HepG2 (cell line): Measurements from ENCODE around the gene TPSAB1. TPM values are rescaled to one million over a fixed set of nuclear protein-coding genes. Genes with fewer than 3 reads are reported as not detected.

ENCODE experiments used
- ATAC-seq: fragments of 200-7000 bp; cut with Tn5 transposase; 3 replicates; pipeline ENCODE4 v1.9.1; 2020; ENCODE audit warnings: mild to moderate bottlenecking, moderate library complexity
- BruUV-seq: library from RNA; stranded (reverse); fragments of 400-500 nt; replicated peaks from 2 replicates; lab custom pipeline; 2021; lab: Mats Ljungman, UMichigan
- CTCF ChIA-PET: fragments of 300-600 bp; formaldehyde crosslinking; extraction: SDS; loops from one replicate; lab custom pipeline; 2021; ENCODE audit warnings: low total read pairs, inconsistent platforms, low intra/inter-chr PET ratio; lab: Yijun Ruan, JAX
- POLR2A ChIA-PET: fragments of 350-600 bp; sonication (Branson Sonifier 250); formaldehyde crosslinking; loops from one replicate; lab custom pipeline; 2020; ENCODE audit warnings: antibody characterized with exemption, inconsistent platforms; lab: Yijun Ruan, JAX
- DNase-seq: peaks from one replicate; pipeline ENCODE4 v3.0.0-alpha.2; 2015; ENCODE audit warnings: low spot score
- FAIRE-seq: peaks from 3 replicates; lab custom pipeline; 2011; peaks lifted over from hg19 to GRCh38; lab: Jason Lieb, UNC
- H2AFZ ChIP-seq: one replicate; pipeline ENCODE4 v1.6.1; 2011; ENCODE audit warnings: low read length, inconsistent platforms
- H3K27ac ChIP-seq: fragments of 300-600 bp; 3 replicates; pipeline ENCODE4 v1.8.0; 2011; ENCODE audit warnings: mixed run types, mild to moderate bottlenecking, mixed read lengths, low read length, inconsistent platforms; ENCODE audit not compliant: insufficient read depth; ENCODE audit errors: extremely low read length
- H3K27me3 ChIP-seq, 2 experiments: fragments of 200-600 bp in 1 of 2; 2 replicates in 1 of 2; 3 replicates in 1 of 2; pipeline versions ENCODE4 v1.6.0 to v1.8.0; 2011; ENCODE audit warnings: low read length in 2 of 2, mild to moderate bottlenecking in 2 of 2, moderate library complexity in 2 of 2, inconsistent platforms in 1 of 2; ENCODE audit not compliant: insufficient read depth in 2 of 2, control insufficient read depth in 1 of 2
- H3K36me3 ChIP-seq, 2 experiments: fragments of 200-600 bp in 1 of 2; replicated peaks in 1 of 2; 2 replicates in 1 of 2; 3 replicates in 1 of 2; pipeline versions ENCODE4 v1.5.1 to v1.8.0; 2011; ENCODE audit warnings: low read length in 2 of 2, inconsistent platforms in 1 of 2; ENCODE audit not compliant: insufficient read depth in 2 of 2, control insufficient read depth in 1 of 2
- H3K4me1 ChIP-seq: 2 replicates; pipeline ENCODE4 v1.5.1; 2012; ENCODE audit warnings: low read length, inconsistent platforms; ENCODE audit not compliant: insufficient read depth
- H3K4me2 ChIP-seq: 2 replicates; pipeline ENCODE4 v1.6.0; 2011; ENCODE audit warnings: low read depth, low read length, inconsistent platforms
- H3K4me3 ChIP-seq, 3 experiments: fragments of 200-600 bp in 1 of 3; sonication (generic), shearing (Covaris generic) in 1 of 3; replicated peaks in 1 of 3; 2 replicates each; pipeline ENCODE4 v1.5.1; 2011 to 2016; ENCODE audit warnings: low read length in 3 of 3, inconsistent platforms in 2 of 3, low read depth in 2 of 3, mild to moderate bottlenecking in 2 of 3, control low read depth in 1 of 3, mixed read lengths in 1 of 3; ENCODE audit not compliant: insufficient read depth in 1 of 3
- H3K79me2 ChIP-seq: one replicate; pipeline ENCODE4 v1.6.1; 2011; ENCODE audit warnings: low read length, inconsistent platforms; ENCODE audit not compliant: insufficient read depth
- H3K9ac ChIP-seq: 2 replicates; pipeline ENCODE4 v1.6.0; 2011; ENCODE audit warnings: mild to moderate bottlenecking, low read depth, low read length, inconsistent platforms; ENCODE audit not compliant: insufficient read depth
- H3K9me3 ChIP-seq: 2 replicates; pipeline ENCODE4 v1.5.1; 2012; ENCODE audit warnings: mild to moderate bottlenecking, low read length
- H4K20me1 ChIP-seq: 2 replicates; pipeline ENCODE4 v1.6.0; 2011; ENCODE audit warnings: inconsistent platforms, mild to moderate bottlenecking, low read length, moderate library complexity; ENCODE audit not compliant: insufficient read depth
- PCBP1 ChIP-seq: fragments of 200-400 bp; formaldehyde crosslinking; IDR thresholded peaks from 2 replicates; pipeline ENCODE4 v1.6.1; 2017; ENCODE audit warnings: mild to moderate bottlenecking, low read depth, low read length, borderline replicate concordance
- ZBTB21 ChIP-seq: sonication (generic); formaldehyde crosslinking; IDR thresholded peaks from 2 replicates; pipeline ENCODE4 v1.4.0; 2020; ENCODE audit warnings: missing genetic modification reagents
- ZFAT ChIP-seq: sonication (generic); formaldehyde crosslinking; conservative IDR thresholded peaks from 2 replicates; pipeline ENCODE4 v1.8.1; 2023; ENCODE audit warnings: missing genetic modification reagents, inconsistent platforms
- ZFYVE20 ChIP-seq: sonication (generic); formaldehyde crosslinking; IDR thresholded peaks from 2 replicates; pipeline ENCODE4 v1.8.0; 2023; ENCODE audit warnings: low read depth, mild to moderate bottlenecking, moderate library complexity, missing genetic modification reagents, borderline replicate concordance
- ZNF124 ChIP-seq: sonication (generic); formaldehyde crosslinking; IDR thresholded peaks from 2 replicates; pipeline ENCODE4 v1.4.0; 2020; ENCODE audit warnings: missing genetic modification reagents
- ZNF777 ChIP-seq: sonication (generic); formaldehyde crosslinking; IDR thresholded peaks from 2 replicates; pipeline ENCODE4 v1.4.0; 2020; ENCODE audit warnings: missing genetic modification reagents
- ZSCAN20 ChIP-seq: sonication (generic); formaldehyde crosslinking; IDR thresholded peaks from 2 replicates; pipeline ENCODE4 v1.4.0; 2020; ENCODE audit warnings: missing genetic modification reagents, mild to moderate bottlenecking, borderline replicate concordance
- WGBS: methylation state at CpG from one replicate; pipeline ENCODE4 v1.1.6; 2017; ENCODE audit warnings: low lambda C conversion rate; 5-methylcytosine and 5-hydroxymethylcytosine counted together
- in situ Hi-C: cut with HindIII; loops from 2 replicates; pipeline ENCODE4 v1.10.0; 2017; ENCODE audit warnings: low pct_unique_long_range_greater_than_20kb; ENCODE audit not compliant: extremely low pct_ligation_motif_present
- intact Hi-C: fragments of 100-400 bp; cut with micrococcal nuclease; formaldehyde crosslinking; loops from one replicate; pipeline ENCODE4 v1.10.0; 2022; ENCODE audit not compliant: unreplicated experiment
- polyA plus RNA-seq, 8 experiments: library from polyadenylated mRNA; depleted of rRNA in 3 of 8; stranded (reverse) in 7 of 8; unstranded in 1 of 8; fragments of >200 nt; fragmentation: Illumina TruSeq in 4 of 8; extraction: Trizol in 4 of 8; gene quantifications; 2 replicates each; pipeline versions ENCODE4 v1.2.1 to v1.2.3, GENCODE V29; 2011 to 2016; ENCODE audit warnings: low read depth in 4 of 8, missing spikeins in 1 of 8, mixed read lengths in 1 of 8; ENCODE audit not compliant: insufficient read depth in 1 of 8
- total RNA-seq, 5 experiments: library from RNA; depleted of rRNA; stranded (reverse); fragments of >200 nt; fragmentation: Illumina TruSeq; extraction: Trizol; gene quantifications; 2 replicates each; pipeline ENCODE4 v1.2.3, GENCODE V29; 2016; ENCODE audit warnings: low read depth in 1 of 5
- TF ChIP-seq, protein P1 (sequence below): sonication (generic); formaldehyde crosslinking; IDR thresholded peaks from 2 replicates; pipeline ENCODE4 v1.5.0; 2020; ENCODE audit warnings: missing genetic modification reagents
- TF ChIP-seq, protein P2 (sequence below): IDR thresholded peaks from 2 replicates; pipeline ENCODE4 v1.6.1; 2016; ENCODE audit warnings: missing biosample characterization, missing genetic modification reagents, low read depth
- TF ChIP-seq, protein P3 (sequence below): sonication (generic); formaldehyde crosslinking; IDR thresholded peaks from 2 replicates; pipeline ENCODE4 v1.4.0; 2020; ENCODE audit warnings: missing genetic modification reagents
- TF ChIP-seq, protein P4 (sequence below), 2 experiments: IDR thresholded peaks; 2 replicates each; pipeline ENCODE4 v1.6.1; 2011 to 2012; ENCODE audit warnings: low read length in 2 of 2, borderline replicate concordance in 1 of 2, low read depth in 1 of 2, mild to moderate bottlenecking in 1 of 2, moderate library complexity in 1 of 2
- TF ChIP-seq, protein P5 (sequence below): sonication (generic); formaldehyde crosslinking; IDR thresholded peaks from 2 replicates; pipeline ENCODE4 v1.4.0; 2020; ENCODE audit warnings: mild to moderate bottlenecking, missing genetic modification reagents

The TPSAB1 gene
- total and polyA plus RNA-seq, 2 of the 13 experiments (the other 11 are each of a cell fraction or from before 2014, with no cell fraction given): 0.12 TPM; not detected in 1

DNA sequence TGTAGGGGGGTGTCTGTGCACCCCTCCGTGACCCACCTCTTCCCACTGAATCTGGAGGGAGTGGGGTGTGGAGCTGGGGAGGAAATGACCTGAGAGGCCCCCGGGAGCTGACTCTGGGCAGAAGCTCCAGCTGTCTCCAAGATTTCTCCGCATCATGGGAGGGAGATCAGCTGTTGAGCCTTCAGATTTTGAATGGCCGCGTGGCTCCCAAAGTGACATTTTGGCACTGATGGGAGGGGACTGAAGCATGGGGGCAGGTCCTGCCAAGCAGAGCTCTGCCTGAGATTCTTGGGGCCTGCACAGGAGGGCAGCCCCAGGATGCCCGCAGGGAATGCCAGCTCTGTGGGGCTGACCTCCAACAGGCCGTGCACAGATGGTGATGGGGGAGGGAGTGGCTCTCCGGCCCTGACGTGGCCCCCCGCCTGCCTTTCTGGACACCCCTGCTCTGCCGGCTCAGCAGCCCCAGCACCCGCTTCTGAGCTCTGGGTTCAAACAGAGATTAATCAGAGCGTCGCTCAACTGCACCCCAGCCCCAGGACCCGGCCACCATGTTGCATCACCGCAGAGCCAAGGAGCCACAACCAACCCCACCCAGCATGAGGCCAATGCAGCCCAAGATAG lies 43.6 kb downstream of the TPSAB1 start:
- Histone ChIP-seq H3K9ac (no peak overlapping the region), H3K4me2 (no peak overlapping the region), H2AFZ (no peak overlapping the region)
- FAIRE-seq (no peak), DNase-seq (no peak)
- TF ChIP-seq ZSCAN20 (no peak), ZBTB21 (no peak), ZNF124 (CRISPR knock-in tag) (no peak), ZFAT (CRISPR knock-in tag) (no peak), PCBP1 (no peak), ZFYVE20 (CRISPR knock-in tag) (no peak), ZNF777 (CRISPR knock-in tag) (no peak)
- TF ChIP-seq, protein P1, sequence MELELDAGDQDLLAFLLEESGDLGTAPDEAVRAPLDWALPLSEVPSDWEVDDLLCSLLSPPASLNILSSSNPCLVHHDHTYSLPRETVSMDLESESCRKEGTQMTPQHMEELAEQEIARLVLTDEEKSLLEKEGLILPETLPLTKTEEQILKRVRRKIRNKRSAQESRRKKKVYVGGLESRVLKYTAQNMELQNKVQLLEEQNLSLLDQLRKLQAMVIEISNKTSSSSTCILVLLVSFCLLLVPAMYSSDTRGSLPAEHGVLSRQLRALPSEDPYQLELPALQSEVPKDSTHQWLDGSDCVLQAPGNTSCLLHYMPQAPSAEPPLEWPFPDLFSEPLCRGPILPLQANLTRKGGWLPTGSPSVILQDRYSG (CRISPR knock-in tag): no peak
- TF ChIP-seq, protein P2, sequence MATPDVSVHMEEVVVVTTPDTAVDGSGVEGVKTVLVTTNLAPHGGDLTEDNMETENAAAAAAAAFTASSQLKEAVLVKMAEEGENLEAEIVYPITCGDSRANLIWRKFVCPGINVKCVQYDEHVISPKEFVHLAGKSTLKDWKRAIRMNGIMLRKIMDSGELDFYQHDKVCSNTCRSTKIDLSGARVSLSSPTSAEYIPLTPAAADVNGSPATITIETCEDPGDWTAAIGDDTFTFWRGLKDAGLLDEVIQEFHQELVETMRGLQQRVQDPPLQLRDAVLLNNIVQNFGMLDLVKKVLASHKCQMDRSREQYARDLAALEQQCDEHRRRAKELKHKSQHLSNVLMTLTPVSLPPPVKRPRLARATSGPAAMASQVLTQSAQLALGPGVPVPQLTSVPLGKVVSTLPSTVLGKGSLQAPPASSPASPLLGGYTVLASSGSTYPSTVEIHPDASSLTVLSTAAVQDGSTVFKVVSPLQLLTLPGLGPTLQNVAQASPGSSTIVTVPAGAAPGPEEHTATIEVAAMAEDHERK (CRISPR knock-in tag): no peak
- TF ChIP-seq, protein P3, sequence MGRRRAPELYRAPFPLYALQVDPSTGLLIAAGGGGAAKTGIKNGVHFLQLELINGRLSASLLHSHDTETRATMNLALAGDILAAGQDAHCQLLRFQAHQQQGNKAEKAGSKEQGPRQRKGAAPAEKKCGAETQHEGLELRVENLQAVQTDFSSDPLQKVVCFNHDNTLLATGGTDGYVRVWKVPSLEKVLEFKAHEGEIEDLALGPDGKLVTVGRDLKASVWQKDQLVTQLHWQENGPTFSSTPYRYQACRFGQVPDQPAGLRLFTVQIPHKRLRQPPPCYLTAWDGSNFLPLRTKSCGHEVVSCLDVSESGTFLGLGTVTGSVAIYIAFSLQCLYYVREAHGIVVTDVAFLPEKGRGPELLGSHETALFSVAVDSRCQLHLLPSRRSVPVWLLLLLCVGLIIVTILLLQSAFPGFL: no peak
- TF ChIP-seq, protein P4, sequence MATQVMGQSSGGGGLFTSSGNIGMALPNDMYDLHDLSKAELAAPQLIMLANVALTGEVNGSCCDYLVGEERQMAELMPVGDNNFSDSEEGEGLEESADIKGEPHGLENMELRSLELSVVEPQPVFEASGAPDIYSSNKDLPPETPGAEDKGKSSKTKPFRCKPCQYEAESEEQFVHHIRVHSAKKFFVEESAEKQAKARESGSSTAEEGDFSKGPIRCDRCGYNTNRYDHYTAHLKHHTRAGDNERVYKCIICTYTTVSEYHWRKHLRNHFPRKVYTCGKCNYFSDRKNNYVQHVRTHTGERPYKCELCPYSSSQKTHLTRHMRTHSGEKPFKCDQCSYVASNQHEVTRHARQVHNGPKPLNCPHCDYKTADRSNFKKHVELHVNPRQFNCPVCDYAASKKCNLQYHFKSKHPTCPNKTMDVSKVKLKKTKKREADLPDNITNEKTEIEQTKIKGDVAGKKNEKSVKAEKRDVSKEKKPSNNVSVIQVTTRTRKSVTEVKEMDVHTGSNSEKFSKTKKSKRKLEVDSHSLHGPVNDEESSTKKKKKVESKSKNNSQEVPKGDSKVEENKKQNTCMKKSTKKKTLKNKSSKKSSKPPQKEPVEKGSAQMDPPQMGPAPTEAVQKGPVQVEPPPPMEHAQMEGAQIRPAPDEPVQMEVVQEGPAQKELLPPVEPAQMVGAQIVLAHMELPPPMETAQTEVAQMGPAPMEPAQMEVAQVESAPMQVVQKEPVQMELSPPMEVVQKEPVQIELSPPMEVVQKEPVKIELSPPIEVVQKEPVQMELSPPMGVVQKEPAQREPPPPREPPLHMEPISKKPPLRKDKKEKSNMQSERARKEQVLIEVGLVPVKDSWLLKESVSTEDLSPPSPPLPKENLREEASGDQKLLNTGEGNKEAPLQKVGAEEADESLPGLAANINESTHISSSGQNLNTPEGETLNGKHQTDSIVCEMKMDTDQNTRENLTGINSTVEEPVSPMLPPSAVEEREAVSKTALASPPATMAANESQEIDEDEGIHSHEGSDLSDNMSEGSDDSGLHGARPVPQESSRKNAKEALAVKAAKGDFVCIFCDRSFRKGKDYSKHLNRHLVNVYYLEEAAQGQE (IDR thresholded peaks at IDR 0.05; ENCODE audit: borderline replicate concordance in 1 of 2, low read depth in 1 of 2, low read length in 2 of 2): no peak
- TF ChIP-seq, protein P5, sequence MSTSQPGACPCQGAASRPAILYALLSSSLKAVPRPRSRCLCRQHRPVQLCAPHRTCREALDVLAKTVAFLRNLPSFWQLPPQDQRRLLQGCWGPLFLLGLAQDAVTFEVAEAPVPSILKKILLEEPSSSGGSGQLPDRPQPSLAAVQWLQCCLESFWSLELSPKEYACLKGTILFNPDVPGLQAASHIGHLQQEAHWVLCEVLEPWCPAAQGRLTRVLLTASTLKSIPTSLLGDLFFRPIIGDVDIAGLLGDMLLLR: no peak
- TF ChIP-seq, all 625 proteins: peak for 0
- no peaks in the 10 kb centered on the region for H3K79me2 ChIP-seq
- no peaks in the 10 kb centered on the region for H3K36me3 ChIP-seq
- H3K27ac ChIP-seq: no peak overlapping the region
- peaks cover 34 to 87% of the 10 kb centered on the region in 2 experiments for H3K27me3 ChIP-seq
- ChIA-PET CTCF (no interaction called here), POLR2A (no interaction called here)
- no TSS peak for BruUV-seq
- no peaks in the 10 kb centered on the region for H3K9me3 ChIP-seq
- H3K4me1 ChIP-seq: peaks cover 12% of the 10 kb centered on the region
- H3K4me3 ChIP-seq: no peak overlapping the region
- intact Hi-C loops (no loop called here), in situ Hi-C loops (no loop called here)
- no peak for ATAC-seq
- 24% methylated on average over 5 of the region's 16 CpGs for WGBS
- no peaks in the 10 kb centered on the region for H4K20me1 ChIP-seq
